Fibroblast of pulmonary artery (primary cell): ENCODE measurements around the gene UBE2E3.
A peak's percentile ranks its signal among the peaks of the same experiment; 100 is the strongest.
"Not testable (repeated sequence)": the region's sequence is repeated elsewhere in the genome, so short reads cannot be mapped to it uniquely, and the experiment has no call there.

Experiments used
- DNase-seq: peaks from one replicate; pipeline ENCODE4 v3.0.0-alpha.2; 2010; ENCODE audit warnings: low read depth
- H3K4me3 ChIP-seq: replicated peaks from 2 replicates; pipeline ENCODE4 v1.5.1; 2011; ENCODE audit warnings: low read depth, mild to moderate bottlenecking, control low read depth, low read length, moderate library complexity
- TF ChIP-seq, protein P1 (sequence below): IDR thresholded peaks from 2 replicates; pipeline ENCODE4 v1.5.1; 2011; ENCODE audit warnings: mild to moderate bottlenecking, control low read depth, low read length, inconsistent platforms; ENCODE audit errors: missing control alignments

Gene UBE2E3

DNA sequence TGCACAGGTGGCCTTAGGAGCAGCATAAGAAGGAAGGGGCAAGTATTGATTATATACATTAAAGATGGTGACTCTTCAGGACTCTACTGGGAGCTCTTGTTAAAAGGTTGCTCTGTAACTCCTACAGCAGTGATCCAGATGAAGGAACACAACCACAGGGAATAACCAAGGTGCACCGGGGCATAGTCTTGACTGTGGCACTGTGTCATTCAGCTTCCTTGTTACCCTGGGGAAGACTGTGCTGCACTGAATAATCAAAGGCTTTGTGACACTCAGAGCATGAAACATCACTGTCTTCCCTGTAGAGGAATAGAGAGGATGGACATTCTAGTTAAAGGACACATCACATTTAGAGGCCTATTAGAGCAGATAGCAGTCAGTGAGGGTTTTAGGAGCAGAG lies 105.3 kb downstream of the UBE2E3 start:
- DNase-seq: no peak
- no peak overlapping the region for H3K4me3 ChIP-seq
- TF ChIP-seq, protein P1, sequence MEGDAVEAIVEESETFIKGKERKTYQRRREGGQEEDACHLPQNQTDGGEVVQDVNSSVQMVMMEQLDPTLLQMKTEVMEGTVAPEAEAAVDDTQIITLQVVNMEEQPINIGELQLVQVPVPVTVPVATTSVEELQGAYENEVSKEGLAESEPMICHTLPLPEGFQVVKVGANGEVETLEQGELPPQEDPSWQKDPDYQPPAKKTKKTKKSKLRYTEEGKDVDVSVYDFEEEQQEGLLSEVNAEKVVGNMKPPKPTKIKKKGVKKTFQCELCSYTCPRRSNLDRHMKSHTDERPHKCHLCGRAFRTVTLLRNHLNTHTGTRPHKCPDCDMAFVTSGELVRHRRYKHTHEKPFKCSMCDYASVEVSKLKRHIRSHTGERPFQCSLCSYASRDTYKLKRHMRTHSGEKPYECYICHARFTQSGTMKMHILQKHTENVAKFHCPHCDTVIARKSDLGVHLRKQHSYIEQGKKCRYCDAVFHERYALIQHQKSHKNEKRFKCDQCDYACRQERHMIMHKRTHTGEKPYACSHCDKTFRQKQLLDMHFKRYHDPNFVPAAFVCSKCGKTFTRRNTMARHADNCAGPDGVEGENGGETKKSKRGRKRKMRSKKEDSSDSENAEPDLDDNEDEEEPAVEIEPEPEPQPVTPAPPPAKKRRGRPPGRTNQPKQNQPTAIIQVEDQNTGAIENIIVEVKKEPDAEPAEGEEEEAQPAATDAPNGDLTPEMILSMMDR: no peak

DNA sequence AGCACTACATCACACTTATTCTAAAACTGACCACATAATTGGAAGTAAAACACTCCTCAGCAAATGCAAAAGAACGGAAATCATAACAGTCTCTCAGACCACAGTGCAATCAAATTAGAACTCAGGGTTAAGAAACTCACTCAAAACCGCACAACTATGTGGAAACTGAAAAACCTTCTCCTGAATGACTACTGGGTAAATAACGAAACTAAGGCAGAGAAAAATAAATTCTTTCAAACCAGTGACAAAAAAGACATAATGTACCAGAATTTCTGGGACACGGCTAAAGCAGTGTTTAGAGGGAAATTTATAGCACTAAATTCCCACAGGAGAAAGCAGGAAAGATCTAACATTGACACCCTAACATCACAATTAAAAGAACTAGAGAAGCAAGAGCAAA lies 111.5 kb downstream of the UBE2E3 start:
- DNase-seq, H3K4me3 ChIP-seq: not testable (repeated sequence)

DNA sequence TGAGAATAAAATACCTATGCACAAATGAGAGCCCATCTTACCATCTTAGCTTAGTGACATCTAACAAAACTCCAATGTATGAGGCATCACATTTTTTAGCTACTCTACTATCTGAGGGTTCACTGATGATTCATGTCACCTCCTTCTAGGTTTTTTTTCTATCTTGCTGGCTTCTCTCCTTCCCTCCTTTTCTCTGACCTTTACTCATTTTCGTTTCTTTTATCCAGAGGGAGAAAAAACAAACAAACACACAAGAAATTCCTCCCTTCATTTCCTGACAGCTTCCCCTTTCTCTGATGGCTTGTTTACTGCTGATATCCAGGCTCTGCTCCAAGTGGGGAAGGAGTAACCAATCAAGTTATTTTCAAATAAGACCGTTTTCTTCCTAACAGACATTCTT lies 115.1 kb downstream of the UBE2E3 start:
- no peak for DNase-seq
- H3K4me3 ChIP-seq: no peak overlapping the region
- TF ChIP-seq, protein P1: no peak

DNA sequence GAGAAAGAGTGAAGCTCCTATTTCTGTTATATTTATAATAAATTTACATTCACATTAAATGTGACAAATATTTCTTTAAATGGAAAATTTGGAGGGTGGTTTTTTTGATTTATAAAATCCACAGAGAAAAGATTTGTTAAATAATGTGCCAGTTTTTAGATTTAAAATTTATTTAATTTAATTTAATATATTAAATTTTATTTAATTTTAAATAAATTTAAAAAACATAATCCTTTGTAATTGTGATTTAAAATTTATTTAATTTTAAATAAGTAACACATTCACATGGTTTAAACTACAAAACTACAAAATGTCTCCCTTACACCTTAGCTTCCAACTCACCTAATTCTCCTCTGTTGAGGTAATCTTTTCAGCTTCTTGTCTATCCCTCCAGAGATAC lies 123.3 kb downstream of the UBE2E3 start:
- TF ChIP-seq, protein P1: no peak
- DNase-seq: no peak
- no peak overlapping the region for H3K4me3 ChIP-seq

DNA sequence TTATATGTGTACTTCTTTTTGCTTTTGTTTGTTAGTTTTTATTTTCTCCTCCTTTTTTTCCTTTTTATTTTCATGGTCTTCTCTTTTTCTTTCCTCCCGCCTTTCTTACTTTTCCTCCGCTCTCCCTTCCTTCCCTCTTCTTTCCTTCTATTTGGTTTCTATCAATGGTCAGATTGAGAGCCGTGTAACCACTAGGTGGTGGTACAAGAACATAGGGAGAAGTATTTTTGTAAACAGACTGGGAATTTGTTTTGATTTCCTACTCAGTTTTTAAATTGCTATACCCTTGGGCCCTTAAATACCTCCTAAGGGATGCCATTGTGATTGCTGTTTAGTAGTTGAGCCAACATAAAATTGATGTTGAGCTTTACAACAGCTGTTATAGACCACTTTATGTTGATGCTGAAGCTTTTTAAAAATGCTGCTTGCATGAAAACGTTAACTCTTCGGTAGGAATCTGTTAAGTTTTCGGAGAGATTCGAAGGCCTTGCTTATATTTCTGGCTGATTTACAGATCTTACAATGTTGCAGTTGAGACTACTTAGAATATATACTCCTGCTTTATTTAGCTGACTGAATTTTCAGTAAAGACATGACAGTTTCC lies 124.2 kb downstream of the UBE2E3 start:
- TF ChIP-seq, protein P1: peak; percentile 90
- peak; percentile 87 for DNase-seq

DNA sequence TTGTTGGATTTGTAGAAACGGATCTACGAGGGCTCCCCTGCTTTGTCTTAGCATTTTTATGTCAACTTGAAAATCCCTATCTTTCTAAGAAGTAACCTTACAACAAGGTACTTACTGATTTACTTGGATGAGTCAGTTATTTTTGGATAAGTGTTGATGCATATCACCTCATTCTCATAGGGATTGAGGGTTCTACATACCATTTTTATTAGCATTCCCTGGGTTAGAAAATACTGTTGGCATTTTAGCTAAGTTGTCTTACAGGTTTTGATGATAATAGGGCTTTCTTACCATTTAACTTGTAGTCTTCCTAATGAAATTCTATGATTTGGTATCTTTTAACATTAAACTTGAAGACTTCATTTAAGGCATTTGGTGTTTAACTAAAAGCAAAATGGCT lies 125.2 kb downstream of the UBE2E3 start:
- TF ChIP-seq, protein P1: no peak
- no peak for DNase-seq
- no peak overlapping the region for H3K4me3 ChIP-seq

More for the DNA sequence above, 124.2 kb downstream of the UBE2E3 start:
- no peak overlapping the region for H3K4me3 ChIP-seq

DNA sequence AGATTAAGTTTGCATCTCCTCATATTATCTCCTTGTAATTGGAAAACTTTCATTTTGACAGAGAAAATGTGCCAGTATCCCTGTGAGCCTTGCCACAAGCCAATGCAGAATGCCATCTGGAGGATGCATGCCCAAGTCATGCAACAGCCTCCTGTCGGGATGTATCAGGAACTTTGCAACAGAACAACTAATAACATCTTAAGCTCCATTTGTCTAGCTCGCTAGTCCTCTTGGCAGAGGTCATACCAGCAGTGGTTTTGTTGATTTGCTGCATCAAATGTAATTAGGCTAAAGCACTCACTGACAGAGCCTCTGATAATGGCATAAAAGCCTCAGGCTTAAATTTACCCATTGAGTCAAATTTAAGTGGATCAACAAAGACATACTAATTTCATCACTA lies 125.8 kb downstream of the UBE2E3 start:
- DNase-seq: no peak
- TF ChIP-seq, protein P1: no peak
- H3K4me3 ChIP-seq: no peak overlapping the region
